Measurements from ENCODE around the gene RFC3.

Gene RFC3

GRCh38 chr13:33860526-33860925, 42.6 kb downstream of the RFC3 start:
- ChIA-PET CTCF (no interaction called here), POLR2A (ENCODE audit: low non-redundant PET) (no interaction called here)
- peak overlapping the region; percentile 26; the same call in 1 of the 2 replicates for H3K27ac ChIP-seq
- no peak for DNase-seq (ENCODE audit: low spot score)
- TF ChIP-seq CTCF (conservative IDR thresholded peaks at IDR 0.05; ENCODE audit: low read depth) = no peak

- no peak for DNase-seq (ENCODE audit: low spot score)
- ChIA-PET POLR2A (ENCODE audit: low non-redundant PET) (no interaction called here), CTCF (interaction anchor here (0.6 kb wide), 1 partner anchor 215 kb away, joined by 7 read pairs; no protein-coding TSS in a partner anchor)
- TF ChIP-seq CTCF (conservative IDR thresholded peaks at IDR 0.05; ENCODE audit: low read depth) = no peak
- no peak overlapping the region for H3K27ac ChIP-seq
These were observed 44.1 kb downstream of the RFC3 start for GRCh38 chr13:33862016-33862415.

- ChIA-PET CTCF (no interaction called here), POLR2A (ENCODE audit: low non-redundant PET) (no interaction called here)
- TF ChIP-seq CTCF (conservative IDR thresholded peaks at IDR 0.05; ENCODE audit: low read depth) = no peak
- H3K27ac ChIP-seq = no peak overlapping the region
- DNase-seq (ENCODE audit: low spot score) = no peak
These were observed 45.3 kb downstream of the RFC3 start for GRCh38 chr13:33863188-33863789.

- CTCF ChIA-PET = no interaction called here
- DNase-seq (ENCODE audit: low spot score) = no peak
- POLR2A ChIA-PET (ENCODE audit: low non-redundant PET) = no interaction called here
- no peak overlapping the region for H3K27ac ChIP-seq
- TF ChIP-seq CTCF (conservative IDR thresholded peaks at IDR 0.05; ENCODE audit: low read depth) = no peak
These were observed 48.0 kb downstream of the RFC3 start for GRCh38 chr13:33865945-33866344.

- ChIA-PET POLR2A (ENCODE audit: low non-redundant PET) (no interaction called here), CTCF (interaction anchor here (0.6 kb wide), 1 partner anchor 143 kb away, joined by 3 read pairs; no protein-coding TSS in a partner anchor)
- DNase-seq (ENCODE audit: low spot score) = no peak
- no peak overlapping the region for H3K27ac ChIP-seq
- TF ChIP-seq CTCF (conservative IDR thresholded peaks at IDR 0.05; ENCODE audit: low read depth) = no peak
These were observed 49.5 kb downstream of the RFC3 start for GRCh38 chr13:33867472-33867871.

GRCh38 chr13:33868343-33868994, 50.5 kb downstream of the RFC3 start:
- no peak overlapping the region for H3K27ac ChIP-seq
- DNase-seq (ENCODE audit: low spot score) = no peak
- ChIA-PET POLR2A (ENCODE audit: low non-redundant PET) (no interaction called here), CTCF (interaction anchor here (0.5 to 0.6 kb wide), 2 partner anchors 28 to 117 kb away, joined by 3 read pairs; no protein-coding TSS in a partner anchor)
- no peak for TF ChIP-seq CTCF (conservative IDR thresholded peaks at IDR 0.05; ENCODE audit: low read depth)

Data from RWPE1 (cell line).